Colon (tissue), 2 donors: ENCODE results near the gene TNFRSF18.
"Not testable (repeated sequence)": the region's sequence is repeated elsewhere in the genome, so short reads cannot be mapped to it uniquely, and the experiment has no call there.

Source experiments
- FAIRE-seq: peaks from 2 replicates; lab custom pipeline; 2012; peaks lifted over from hg19 to GRCh38; lab: Jason Lieb, UNC
- donor health status: control.
- donor health status: control.

The TNFRSF18 gene

DNA sequence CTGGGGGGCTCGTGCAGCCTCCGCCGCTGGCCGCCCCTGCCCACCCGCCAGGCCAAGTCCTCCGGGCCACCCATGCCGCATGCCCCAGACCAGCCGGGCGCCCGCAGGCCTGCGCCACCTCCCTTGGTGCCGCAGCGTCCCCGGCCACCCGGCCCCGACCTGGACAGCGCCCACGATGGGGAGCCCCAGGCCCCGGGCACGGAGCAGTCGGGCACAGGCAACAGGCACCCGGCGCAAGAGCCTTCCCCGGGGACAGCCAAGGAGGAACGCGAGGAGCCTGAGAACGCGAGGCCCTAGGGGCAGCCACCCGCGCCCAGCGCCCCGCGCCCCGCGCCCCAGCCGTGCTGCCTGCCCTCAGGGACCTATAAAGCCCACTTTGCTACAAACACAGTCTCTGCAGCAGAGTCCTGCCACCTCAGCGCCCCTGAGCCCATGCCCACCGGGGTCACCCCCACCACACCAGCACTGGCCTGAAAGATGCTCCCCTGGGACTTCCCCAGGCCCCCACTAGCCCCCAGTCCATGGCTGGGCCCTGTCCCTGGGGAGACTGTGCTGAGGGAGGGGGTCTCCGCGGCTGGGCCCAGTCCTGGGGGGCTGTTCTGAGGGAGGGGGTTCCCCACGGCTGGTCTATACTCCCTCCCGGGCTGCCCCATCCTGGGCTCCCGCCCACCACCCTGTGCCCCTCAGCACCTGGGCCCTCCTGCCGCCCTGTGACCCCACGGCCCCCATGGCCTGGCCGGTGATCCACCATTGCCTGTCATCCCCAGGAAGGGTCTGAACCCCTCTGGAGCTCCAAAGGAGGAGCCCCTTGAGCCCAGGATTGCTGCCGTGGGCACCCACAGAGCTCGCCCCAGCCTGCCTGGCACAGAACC, 8.6 kb downstream of the TNFRSF18 start:
- no peak for FAIRE-seq

DNA sequence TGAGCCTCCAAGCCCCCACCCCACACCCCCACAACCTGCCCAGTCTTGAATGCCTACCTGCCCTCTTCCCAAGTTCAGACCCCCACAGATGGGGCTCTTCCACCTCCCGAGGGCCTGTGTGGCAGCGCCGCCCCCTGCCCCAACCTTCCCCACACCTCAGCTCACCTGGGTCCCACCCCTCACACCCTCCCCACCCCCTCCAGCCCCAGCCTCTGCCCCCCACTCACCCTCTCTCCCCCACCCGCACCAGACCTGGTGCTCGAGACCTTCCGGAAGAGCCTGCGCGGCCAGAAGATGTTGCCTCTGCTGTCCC, 9.2 kb downstream of the TNFRSF18 start:
- FAIRE-seq = no peak

DNA sequence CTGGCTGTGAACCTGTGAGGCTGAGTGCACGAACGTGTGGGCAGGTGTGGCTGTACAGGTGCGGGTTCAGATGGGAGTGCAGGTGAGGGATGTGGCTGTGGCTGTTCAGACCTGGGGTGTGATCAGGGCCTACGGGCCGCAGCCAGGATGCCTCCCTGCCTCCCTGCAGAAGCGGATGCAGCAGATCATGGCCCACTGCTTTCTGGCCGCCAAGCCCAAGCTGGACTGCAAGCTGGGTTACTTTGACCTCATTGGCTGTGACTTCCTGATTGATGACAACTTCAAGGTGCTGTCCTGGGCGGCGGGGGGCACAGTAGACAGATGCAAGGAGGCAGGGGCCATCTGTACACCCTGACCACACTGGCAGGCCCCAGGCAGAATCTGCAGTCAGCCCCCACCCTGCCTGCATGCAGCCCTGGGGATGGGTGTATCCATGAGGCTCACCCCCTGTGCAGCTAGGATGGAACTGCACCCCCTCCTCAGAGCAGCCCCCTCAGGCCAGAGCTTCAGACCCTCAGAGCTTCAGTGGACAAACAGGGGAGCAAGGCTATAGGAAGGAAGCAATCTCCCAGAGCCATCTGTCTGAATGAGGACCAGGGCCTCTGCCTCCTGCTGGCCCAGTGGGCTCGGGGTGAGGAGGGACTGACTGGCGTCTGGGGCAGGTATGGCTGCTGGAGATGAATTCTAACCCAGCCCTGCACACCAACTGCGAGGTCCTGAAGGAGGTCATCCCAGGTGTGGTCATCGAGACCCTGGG, 9.8 kb downstream of the TNFRSF18 start:
- no peak for FAIRE-seq

DNA sequence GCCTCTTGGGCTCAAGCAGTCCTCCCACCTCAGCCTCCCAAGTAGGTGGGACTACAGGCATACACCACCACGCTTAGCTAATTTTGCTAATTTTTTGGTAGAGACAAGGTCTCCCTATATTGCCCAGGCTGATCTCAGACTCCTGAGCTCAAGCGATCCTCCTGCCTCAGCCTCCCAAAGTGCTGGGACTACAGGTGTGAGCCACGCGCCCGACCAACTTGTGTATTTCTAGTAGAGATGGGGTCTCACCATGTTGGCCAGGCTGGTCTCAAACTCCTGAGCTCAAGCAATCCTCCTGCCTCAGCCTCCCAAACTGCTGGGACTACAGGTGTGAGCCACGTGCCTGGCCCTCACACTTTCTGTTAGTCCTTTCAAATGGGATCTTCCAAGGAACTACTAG, 10.7 kb downstream of the TNFRSF18 start:
- not testable (repeated sequence) for FAIRE-seq

DNA sequence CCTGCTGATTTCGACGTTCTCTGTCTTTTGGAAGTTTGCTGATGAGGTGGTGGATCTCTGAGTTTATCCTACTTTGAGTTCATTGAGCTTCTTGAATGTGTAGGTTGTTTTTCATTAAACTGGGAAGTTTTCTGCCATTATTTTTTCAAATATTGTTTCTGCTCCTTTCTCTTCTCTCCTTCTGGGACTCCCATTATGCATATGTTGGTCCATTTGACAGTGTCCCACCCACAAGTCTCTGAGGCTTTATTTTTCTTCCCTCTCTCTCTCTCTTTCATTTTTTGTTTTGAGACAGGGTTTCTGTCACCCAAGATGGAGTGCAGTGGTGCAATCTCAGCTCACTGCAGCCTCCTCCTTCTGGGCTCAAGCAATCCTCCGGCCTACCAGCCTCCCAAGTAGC, 11.7 kb downstream of the TNFRSF18 start:
- FAIRE-seq = no peak

DNA sequence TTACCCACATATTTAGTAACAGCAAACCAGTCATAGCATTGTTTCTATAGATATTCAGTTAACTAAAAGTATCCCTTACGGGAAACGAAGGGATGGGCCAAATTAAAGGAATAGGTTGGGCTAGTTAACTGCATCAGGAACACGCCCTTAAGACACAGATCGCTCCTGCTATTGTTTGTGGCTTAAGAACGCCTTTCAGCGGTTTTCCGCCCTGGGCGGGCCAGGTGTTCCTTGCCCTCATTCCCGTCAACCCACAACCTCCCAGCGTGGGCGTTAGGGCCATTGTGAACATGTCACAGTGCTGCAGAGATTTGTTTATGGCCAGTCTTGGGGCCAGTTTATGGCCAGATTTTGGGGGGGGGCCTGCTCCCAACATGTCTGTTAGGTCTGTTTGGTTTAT, 14.7 kb downstream of the TNFRSF18 start:
- FAIRE-seq = no peak

DNA sequence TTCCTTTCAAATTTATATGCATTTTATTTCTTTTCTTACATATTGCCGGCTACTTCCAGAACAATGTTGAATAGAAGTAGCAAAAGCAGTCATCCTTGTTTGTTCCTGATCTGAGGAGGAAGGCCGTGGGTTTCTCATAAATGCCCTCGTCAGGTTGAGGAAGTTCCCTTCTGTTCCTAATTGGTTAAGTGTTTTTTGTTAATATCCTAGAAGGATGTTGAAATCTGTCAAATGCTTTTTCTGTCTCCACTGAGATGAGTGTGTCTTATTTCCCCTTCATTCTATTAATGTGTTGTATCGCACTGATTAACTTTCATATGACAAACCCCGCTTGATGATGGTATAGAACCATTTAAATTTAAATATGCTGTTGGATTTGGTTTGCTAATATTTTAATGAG, 17.3 kb downstream of the TNFRSF18 start:
- FAIRE-seq = no peak

DNA sequence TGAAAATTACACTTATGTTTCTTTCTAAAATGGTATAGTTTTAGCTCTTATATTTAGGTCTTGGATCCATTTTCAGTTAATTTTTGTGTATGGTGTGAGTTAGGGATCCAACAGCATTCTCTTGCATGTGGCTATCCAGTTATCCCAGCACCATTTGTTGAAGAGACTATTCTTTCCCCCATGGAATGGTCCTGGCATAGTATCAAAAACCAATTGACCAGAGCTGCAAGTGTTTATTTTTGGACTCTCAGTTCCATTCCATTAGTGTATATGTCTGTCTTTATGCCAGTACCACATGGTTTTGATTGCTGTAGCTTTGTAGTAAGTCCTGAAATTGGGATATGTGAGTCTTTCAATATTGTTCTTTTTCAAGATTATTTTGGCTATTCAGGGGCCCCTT, 18.5 kb downstream of the TNFRSF18 start:
- no peak for FAIRE-seq

DNA sequence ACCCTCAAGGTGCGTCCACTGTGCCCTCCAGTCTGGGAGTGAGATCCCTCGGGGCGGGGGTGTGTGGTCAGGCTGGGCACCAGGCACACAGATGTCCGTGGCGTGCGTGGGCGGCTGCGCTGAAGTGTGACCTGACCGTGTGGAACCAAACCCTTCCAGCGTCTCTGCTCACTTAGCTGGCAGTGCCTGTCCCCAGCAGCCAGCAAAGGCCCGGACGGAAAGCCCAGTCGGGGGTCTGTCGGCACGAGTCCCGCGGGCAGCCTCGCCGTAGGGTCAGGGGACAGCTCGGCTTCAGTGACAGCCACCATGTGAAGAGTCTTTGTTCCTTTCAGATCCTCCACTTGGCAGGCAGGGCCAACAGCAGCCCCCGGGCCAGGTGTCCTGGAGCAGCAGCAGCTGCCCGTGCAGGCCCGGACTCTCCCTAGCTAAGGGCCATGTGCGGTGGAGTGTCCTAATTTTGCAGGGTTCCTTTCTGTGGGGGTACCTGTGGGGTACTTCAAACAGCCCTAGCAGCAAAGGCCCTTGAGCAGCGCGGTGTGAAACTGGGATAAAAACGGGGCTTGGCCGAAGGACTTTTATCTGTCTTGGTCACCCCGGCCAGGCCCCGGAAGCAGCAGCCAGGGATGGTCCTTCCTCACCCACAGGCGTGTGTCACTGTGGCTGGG, 21.2 kb downstream of the TNFRSF18 start:
- no peak for FAIRE-seq

DNA sequence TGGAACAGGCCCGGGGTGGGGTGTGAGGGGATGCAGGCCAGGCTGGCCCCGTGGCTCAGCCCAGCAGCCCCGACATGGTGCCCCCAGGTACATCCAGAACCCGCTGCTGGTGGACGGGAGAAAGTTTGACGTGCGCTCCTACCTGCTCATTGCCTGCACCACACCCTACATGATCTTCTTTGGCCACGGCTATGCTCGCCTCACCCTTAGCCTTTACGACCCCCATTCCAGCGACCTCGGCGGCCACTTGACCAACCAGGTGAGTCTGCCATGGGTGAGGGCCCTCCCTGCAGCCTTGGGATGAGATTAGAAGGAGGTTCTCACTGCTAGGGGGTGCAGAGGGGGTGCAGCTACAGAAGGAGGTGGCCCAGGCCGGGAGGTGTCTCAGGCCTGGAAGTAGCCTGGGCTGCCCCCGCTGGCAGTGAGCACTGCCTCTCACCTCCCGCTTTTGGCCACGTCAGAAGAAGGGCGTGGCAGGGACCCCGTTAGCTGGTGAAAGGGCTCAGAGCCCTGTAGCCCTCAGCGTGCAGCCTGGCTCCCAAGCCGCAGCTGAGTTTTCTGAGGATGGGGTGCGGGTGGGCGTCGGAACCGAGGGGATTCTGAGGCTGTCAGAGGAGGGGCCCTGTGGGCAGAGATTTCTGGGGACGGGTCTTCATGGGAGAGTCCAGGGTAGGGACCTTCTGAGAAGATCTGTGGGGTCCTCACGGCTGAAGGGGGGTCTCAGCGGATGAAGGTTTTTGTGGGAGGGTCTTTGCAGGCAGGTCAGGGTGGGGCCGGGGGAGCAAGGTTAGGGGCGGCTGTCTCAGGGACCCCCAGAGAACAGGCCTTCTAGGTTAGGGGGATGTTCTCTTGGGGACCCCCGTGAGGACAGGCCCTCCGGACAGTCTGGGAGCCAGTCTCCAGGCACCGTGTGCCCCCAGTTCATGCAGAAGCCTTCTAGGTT, 22.3 kb downstream of the TNFRSF18 start:
- FAIRE-seq = no peak

DNA sequence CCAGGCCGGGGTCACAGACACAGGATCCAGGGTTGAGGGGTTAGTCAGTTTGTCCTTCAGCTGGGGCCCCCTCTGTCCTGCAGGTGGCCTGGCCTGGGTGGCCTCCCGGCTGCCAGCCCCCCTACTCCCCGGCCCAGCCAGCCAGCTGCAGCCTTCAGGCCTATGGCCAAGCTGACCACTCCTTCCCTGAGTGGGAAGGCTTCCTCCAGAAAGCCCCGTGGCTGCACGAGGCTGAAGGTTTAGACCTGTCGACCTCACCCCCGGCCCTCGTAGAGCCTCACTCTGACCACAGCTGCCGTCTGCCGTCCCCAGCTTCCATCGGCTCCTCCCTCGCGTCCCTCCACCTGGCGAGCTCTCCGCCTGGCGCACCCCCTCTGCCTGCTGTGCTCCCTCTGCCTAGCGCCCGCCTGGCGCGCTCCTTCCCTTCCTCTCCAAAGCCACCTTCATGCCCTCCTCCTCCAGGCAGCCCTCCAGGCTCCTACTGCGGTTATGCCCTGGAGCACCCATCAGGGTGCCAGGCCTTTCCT, 23.1 kb downstream of the TNFRSF18 start:
- FAIRE-seq = no peak

DNA sequence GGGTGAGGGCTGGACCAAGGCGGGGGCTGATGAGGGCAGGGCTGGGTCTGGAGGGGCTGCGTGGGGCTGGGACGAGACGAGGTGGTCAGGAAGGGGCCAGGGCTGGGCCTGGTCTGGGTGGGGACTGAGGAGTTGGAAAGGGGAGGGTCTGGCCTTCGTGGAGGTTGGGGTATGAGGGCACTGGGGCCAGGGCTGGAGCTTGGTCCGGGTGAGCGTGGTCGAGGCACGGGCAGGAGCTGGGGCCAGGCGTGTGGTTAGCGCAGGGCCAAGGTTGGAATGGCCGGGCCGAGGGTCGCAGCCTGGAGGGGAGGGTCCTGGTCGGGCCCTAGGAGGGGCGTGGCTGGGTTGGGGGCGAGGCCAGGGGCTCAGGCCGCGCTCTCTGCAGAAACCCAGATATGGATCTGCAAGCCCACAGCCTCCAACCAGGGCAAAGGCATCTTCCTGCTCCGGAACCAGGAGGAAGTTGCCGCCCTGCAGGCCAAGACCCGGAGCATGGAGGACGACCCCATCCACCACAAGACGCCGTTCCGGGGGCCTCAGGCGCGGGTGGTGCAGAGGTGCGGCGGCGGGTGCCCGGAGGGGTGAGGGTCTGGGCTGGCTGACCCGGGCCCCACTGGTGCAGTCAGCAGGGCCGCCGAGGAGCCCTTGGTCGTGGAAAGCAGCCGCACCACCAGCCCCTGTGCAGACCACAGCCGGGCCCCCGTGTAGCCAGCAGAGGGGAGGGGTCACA, 23.7 kb downstream of the TNFRSF18 start:
- FAIRE-seq = no peak

DNA sequence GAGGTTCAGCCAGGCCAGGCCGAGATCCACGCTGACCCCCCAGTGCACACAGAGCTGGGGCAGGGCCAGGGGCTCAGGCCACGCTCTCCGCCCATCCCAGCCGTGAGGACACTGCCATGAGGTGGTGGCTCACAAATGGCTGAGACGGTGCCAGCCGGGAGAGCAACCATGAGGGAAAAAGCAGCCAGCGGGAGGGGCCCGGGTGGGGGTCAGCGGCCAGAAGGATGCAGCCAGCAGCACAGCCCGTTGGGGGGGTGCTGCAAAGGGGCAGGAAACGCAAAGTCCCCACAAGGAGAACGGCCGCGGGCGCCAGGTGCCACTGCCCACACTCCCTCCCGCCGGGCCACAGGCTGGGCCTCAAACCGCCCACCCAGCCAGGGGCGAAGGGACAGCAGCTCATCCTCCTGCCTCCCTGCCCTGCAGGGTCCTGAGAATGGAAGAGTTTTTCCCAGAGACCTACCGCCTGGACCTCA, 24.4 kb downstream of the TNFRSF18 start:
- FAIRE-seq = no peak

DNA sequence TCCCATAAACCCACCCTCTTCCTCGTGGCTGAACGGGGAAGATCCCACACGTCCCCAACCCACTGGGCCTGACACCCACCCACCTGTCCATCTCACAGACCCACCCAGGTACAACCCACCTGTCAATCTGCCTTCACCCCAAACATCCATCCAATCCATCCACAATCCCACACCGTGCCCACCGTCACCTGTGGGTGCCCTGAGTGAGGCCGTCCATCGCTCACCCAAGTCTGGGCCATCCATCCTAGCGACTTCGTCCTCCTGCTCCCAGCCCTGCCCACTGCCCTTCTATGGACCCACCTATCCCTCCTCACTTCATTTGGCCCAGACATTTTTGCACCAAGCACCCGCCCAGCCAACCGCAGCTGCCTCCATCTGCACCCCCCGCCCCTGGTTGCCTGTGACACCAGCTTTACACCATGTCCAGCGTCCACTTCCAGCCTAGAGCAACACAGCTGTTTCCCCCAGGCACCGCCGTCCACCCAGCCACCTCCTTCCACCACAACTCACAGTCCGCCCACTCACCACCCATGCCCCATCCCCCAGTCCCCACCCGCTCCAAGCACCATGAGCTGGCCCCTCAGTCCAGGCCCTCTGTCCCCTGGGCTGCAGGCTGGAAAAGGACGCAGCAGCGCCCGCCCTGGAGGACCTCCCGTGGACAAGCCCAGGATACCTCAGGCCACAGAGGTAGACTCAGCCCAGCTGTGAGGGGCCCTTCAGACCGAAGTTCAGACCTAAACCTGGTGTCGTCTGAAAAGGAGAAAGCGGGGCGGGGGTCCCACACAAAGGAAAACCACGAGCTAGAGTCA, 25.1 kb downstream of the TNFRSF18 start:
- no peak for FAIRE-seq

DNA sequence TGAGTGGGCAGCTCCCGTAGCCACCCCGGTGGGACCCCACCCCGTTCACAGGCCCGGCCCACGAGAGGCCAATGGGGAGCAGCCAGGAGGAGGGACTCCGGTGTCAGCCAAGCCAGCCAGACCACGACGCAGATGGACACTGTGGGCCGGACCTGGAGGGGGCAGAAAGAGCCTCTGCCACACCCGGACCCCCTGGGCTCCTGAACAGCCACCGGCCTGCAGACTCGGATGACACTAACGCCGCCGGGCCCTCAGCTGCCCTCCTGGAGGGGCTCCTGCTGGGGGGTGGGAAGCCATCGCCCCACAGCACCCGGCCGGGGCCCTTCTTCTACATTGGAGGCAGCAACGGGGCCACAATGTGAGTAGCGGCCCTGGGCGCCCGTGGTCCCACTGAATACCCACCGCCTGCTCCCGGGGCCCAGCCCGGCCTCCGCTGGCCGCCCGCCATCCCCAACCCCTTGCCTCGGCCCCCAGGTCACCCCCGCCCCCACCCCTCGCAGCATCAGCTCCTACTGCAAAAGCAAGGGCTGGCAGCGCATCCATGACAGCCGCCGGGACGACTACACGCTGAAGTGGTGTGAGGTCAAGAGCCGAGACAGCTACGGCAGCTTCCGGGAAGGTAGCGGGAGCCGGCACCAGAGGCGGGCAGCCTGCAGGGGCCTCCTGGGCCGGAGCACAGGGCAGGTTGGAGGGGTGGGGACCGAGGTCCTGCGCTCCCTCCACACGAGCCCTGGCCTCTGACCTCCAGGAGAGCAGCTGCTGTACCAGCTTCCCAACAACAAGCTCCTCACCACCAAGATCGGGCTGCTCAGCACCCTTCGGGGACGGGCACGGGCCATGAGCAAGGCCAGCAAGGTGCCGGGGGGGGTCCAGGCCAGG, 26.2 kb downstream of the TNFRSF18 start:
- FAIRE-seq = no peak

DNA sequence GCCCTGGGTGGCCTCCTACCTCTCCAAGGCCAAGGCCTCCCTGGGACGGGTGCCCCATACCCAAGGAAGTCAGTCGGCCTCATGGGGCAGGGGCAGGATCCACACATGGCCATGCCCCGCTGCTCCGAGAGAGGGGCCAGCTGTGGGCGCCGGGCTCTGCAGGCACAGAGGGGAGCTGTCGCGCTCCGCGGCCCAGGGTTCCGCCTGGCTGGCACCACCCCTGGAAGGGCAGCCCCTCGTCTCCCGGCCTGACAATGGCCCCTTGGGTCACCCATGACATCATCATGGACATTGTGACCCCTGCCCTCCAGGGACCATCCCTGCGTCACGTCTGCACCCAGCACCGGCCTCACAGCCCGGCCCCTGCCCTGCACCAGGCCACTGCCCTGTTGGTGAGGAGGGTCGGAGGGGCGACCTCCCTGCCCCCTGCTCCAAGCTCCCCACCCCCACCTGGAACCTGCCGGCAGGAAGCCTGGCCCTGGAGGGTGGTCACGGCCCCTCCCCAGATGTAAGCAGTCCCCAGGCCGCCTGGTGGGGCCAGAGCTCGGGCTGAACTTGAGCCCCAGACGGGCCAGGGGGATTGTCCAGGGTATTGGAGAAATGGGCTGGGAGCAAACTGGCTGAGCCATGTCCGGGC, 26.9 kb downstream of the TNFRSF18 start:
- FAIRE-seq = no peak

DNA sequence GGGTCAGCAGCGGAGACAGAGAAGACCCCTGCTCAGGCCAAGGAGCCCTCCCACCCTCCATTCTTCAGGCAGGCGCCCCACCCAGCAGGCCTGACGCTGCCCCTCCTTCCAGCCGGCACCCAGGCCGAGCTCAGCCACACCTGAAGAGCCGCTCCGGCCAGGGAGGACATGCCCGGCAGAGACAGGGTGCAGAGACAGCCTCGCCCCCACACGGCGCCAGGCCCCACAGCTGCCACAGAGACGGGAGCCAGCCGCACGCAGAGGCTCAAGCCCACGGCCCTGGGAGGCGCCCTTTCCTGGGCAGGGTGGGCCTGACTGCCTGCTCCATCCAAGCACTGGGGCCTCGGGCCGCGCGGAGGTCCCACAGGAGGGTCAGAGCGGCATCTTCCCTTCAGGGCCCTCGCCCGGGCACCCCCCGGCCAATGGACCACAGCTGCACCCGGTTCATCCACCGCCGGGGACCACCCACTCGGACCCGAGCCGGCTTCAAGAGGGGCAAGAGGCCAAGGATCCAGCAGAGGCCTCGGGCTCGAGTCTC, 27.5 kb downstream of the TNFRSF18 start:
- no peak for FAIRE-seq
